Renal pelvis (tissue), 12 donors: Measurements from ENCODE around the gene SLC35B3. TPM values are rescaled to one million over a fixed set of nuclear protein-coding genes. Genes with fewer than 3 reads are reported as not detected.
"Not testable (repeated sequence)": the region's sequence is repeated elsewhere in the genome, so short reads cannot be mapped to it uniquely, and the experiment has no call there.

Experiments used
- DNase-seq: peaks from one replicate; pipeline ENCODE4 v3.0.0-alpha.2; 2013
- long read RNA-seq, 16 experiments: transcript quantifications; one replicate each; lab custom pipeline, GENCODE V29; 2026
- polyA plus RNA-seq, 3 donors: library from polyadenylated mRNA; unstranded; fragments of 120-200 nt; gene quantifications; one replicate each; pipeline ENCODE4 v1.2.1, GENCODE V29; 2013; ENCODE audit not compliant: insufficient read length in 3 of 3

Gene SLC35B3
- 10 to 100 TPM; 31.4 to 39.0 (median 31.4) TPM for polyA plus RNA-seq
- long read RNA-seq, donor 1, transcript SLC35B3-202 (11 exons, 1,973 nt), result major isoform, 5 of 5 reads
- long read RNA-seq, donor 1, partial matches to known transcripts, result 0 of 5 reads
- long read RNA-seq, donor 1, other reads (novel, unspliced or antisense), result 0 of 5 reads
- long read RNA-seq, donor 2, partial matches to known transcripts, result 0 of 2 reads
- long read RNA-seq, donor 2, other reads (novel, unspliced or antisense), result 0 of 2 reads
- long read RNA-seq, donor 3, result 0 reads
- long read RNA-seq, donor 4, partial matches to known transcripts, result 0 of 2 reads
- long read RNA-seq, donor 4, other reads (novel, unspliced or antisense), result 0 of 2 reads
- long read RNA-seq, donor 5, partial matches to known transcripts, result 0 of 1 reads
- long read RNA-seq, donor 5, other reads (novel, unspliced or antisense), result 0 of 1 reads
- long read RNA-seq, donor 6, partial matches to known transcripts, result 0 of 6 reads
- long read RNA-seq, donor 6, other reads (novel, unspliced or antisense), result 5 of 6 reads
- long read RNA-seq, donor 7, partial matches to known transcripts, result 0 of 2 reads
- long read RNA-seq, donor 7, other reads (novel, unspliced or antisense), result 0 of 2 reads
- long read RNA-seq, donor 8, partial matches to known transcripts, result 0 of 2 reads
- long read RNA-seq, donor 8, other reads (novel, unspliced or antisense), result 0 of 2 reads
- long read RNA-seq, donor 9, partial matches to known transcripts, result 5 of 6 reads
- long read RNA-seq, donor 9, other reads (novel, unspliced or antisense), result 0 of 6 reads
- long read RNA-seq, donor 10, partial matches to known transcripts, result 0 of 3 reads
- long read RNA-seq, donor 10, other reads (novel, unspliced or antisense), result 0 of 3 reads
- long read RNA-seq, donor 11, partial matches to known transcripts, result 0 of 2 reads
- long read RNA-seq, donor 11, other reads (novel, unspliced or antisense), result 0 of 2 reads
- long read RNA-seq, donor 12, partial matches to known transcripts, result 5 of 9 reads
- long read RNA-seq, donor 12, other reads (novel, unspliced or antisense), result 0 of 9 reads
- long read RNA-seq, donor 13, partial matches to known transcripts, result 0 of 2 reads
- long read RNA-seq, donor 13, other reads (novel, unspliced or antisense), result 0 of 2 reads
- long read RNA-seq, donor 14, partial matches to known transcripts, result 0 of 2 reads
- long read RNA-seq, donor 14, other reads (novel, unspliced or antisense), result 0 of 2 reads
- long read RNA-seq, donor 15, partial matches to known transcripts, result 0 of 12 reads
- long read RNA-seq, donor 15, other reads (novel, unspliced or antisense), result 7 of 12 reads
- long read RNA-seq, donor 16, partial matches to known transcripts, result 0 of 3 reads
- long read RNA-seq, donor 16, other reads (novel, unspliced or antisense), result 0 of 3 reads

- DNase-seq, result peak; percentile 94
Measured at GRCh38 chr6:8435093-8435844, at the start of gene SLC35B3. Gene SLC35B3 (minus strand): TSS chr6:8435545.

- DNase-seq, result no peak
Measured at GRCh38 chr6:8483650-8484049, 48.3 kb upstream of the SLC35B3 start.

- no peak for DNase-seq
Measured at GRCh38 chr6:8481727-8482126, 46.4 kb upstream of the SLC35B3 start.

GRCh38 chr6:8478418-8478817, 43.1 kb upstream of the SLC35B3 start:
- DNase-seq, result no peak

GRCh38 chr6:8476656-8477055, 41.3 kb upstream of the SLC35B3 start:
- DNase-seq, result no peak

GRCh38 chr6:8468552-8469356, 33.4 kb upstream of the SLC35B3 start:
- DNase-seq, result no peak

- DNase-seq, result no peak
Measured at GRCh38 chr6:8462694-8463093, 27.3 kb upstream of the SLC35B3 start.

GRCh38 chr6:8462169-8462568, 26.8 kb upstream of the SLC35B3 start:
- DNase-seq, result no peak

- DNase-seq, result peak; percentile 38
Measured at GRCh38 chr6:8446391-8446790, 11.0 kb upstream of the SLC35B3 start.

GRCh38 chr6:8445930-8446329, 10.6 kb upstream of the SLC35B3 start:
- not testable (repeated sequence) for DNase-seq

- no peak for DNase-seq
Measured at GRCh38 chr6:8442150-8442549, 6.8 kb upstream of the SLC35B3 start.

GRCh38 chr6:8441452-8441851, 6.1 kb upstream of the SLC35B3 start:
- no peak for DNase-seq

- DNase-seq, result no peak
Measured at GRCh38 chr6:8439601-8440268, 4.4 kb upstream of the SLC35B3 start.

- DNase-seq, result no peak
Measured at GRCh38 chr6:8437813-8438212, 2.5 kb upstream of the SLC35B3 start.

- no peak for DNase-seq
Measured at GRCh38 chr6:8436966-8437365, 1.6 kb upstream of the SLC35B3 start.

- no peak for DNase-seq
Measured at GRCh38 chr6:8435845-8436168, 462 bp upstream of the SLC35B3 start.

GRCh38 chr6:8434727-8435092, 635 bp downstream of the SLC35B3 start:
- no peak for DNase-seq

GRCh38 chr6:8432614-8433013, 2.7 kb downstream of the SLC35B3 start:
- DNase-seq, result no peak

GRCh38 chr6:8429821-8430220, 5.5 kb downstream of the SLC35B3 start:
- no peak for DNase-seq

- DNase-seq, result not testable (repeated sequence)
Measured at GRCh38 chr6:8426544-8426943, 8.8 kb downstream of the SLC35B3 start.
